H1 (cell line): ENCODE results near the gene LCOR.

ENCODE experiments used
- EZH2 ChIP-seq: fragments of 200-600 bp; sonication (generic); IDR thresholded peaks from 2 replicates; pipeline ENCODE4 v1.7.1; 2012; ENCODE audit warnings: low read depth, mild to moderate bottlenecking, moderate library complexity, low read length, inconsistent platforms; ENCODE audit not compliant: severe bottlenecking
- TF ChIP-seq, protein P1 (sequence below), 3 experiments: IDR thresholded peaks; 1 replicate in 2 of 3; 2 replicates in 1 of 3; pipeline versions ENCODE4 v1.5.1 to v1.6.1; 2011; ENCODE audit warnings: low read length in 3 of 3, mild to moderate bottlenecking in 3 of 3, inconsistent platforms in 2 of 3, low read depth in 1 of 3, moderate library complexity in 1 of 3; ENCODE audit not compliant: insufficient read depth in 1 of 3; ENCODE audit errors: control extremely low read depth in 1 of 3

DNA sequence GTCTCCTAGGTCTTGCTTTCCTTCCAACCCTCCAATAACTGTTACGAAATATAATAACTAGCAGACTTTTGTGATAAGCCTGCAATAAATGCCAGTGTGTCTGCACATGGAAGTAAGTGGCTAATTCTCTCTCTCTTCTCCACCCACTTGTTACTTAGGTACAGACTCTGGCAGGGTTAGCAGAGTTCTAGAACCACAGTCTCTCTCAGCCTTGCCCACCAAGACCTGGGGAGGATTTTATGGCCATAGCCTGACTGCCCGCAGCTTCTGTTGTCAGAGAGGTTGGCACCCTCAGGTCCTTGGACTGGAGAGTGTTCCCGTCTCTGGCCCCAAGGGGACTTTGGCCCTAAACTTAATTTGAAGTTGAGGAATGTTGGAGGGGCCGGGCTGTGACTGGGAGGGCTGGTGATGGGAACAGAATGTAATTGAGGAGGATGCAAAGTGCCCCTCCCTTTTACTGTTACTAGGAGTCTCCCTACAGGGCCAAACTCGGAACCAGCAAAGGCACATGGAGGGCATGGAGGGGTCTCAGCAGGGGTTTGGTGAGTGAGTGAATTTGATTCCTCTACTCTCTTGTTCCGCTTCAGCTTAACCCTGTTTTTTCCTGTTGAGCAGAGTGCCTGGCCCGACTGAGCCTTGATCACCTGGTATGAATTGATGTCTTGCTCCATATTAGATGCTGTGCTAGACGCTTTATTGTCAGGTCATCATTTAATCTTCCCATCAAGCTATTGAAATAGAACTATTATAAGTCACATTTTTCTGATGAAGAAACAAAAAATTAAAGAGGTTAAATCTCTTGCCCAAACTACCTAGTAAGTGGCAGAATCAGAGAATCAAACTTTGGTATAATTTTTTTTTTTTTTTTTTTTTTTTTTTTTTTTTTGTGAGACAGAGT, 37.0 kb upstream of the LCOR start:
- TF ChIP-seq, protein P1, sequence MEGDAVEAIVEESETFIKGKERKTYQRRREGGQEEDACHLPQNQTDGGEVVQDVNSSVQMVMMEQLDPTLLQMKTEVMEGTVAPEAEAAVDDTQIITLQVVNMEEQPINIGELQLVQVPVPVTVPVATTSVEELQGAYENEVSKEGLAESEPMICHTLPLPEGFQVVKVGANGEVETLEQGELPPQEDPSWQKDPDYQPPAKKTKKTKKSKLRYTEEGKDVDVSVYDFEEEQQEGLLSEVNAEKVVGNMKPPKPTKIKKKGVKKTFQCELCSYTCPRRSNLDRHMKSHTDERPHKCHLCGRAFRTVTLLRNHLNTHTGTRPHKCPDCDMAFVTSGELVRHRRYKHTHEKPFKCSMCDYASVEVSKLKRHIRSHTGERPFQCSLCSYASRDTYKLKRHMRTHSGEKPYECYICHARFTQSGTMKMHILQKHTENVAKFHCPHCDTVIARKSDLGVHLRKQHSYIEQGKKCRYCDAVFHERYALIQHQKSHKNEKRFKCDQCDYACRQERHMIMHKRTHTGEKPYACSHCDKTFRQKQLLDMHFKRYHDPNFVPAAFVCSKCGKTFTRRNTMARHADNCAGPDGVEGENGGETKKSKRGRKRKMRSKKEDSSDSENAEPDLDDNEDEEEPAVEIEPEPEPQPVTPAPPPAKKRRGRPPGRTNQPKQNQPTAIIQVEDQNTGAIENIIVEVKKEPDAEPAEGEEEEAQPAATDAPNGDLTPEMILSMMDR (IDR thresholded peaks at IDR 0.05; ENCODE audit: control extremely low read depth in 1 of 3, insufficient read depth in 1 of 3, low read depth in 1 of 3, low read length in 3 of 3): no peak
- no peak for TF ChIP-seq EZH2
